Activated T-helper 17 cell treated with anti-CD3 and anti-CD28 coated beads, Interleukin-2, amount 50 U/mL, for 72 hours (primary cell): Measurements from ENCODE around the gene LAMTOR2. TPM values are rescaled to one million over a fixed set of nuclear protein-coding genes. Genes with fewer than 3 reads are reported as not detected.

Source experiments
- ATAC-seq: fragments of 150-1000 bp; cut with Tn5 transposase; replicated peaks from 2 replicates; pipeline ENCODE4 v1.10.0; 2021; ENCODE audit warnings: mild to moderate bottlenecking, moderate library complexity
- H3K27ac Mint-ChIP-seq: one replicate; pipeline ENCODE4 v1.8.0; 2022; ENCODE audit warnings: mixed read lengths
- H3K27me3 Mint-ChIP-seq: one replicate; pipeline ENCODE4 v1.8.0; 2022; ENCODE audit warnings: mixed read lengths
- H3K36me3 Mint-ChIP-seq: one replicate; pipeline ENCODE4 v1.8.0; 2022; ENCODE audit warnings: low read depth, mild to moderate bottlenecking, mixed read lengths
- H3K4me1 Mint-ChIP-seq: one replicate; pipeline ENCODE4 v1.8.0; 2022; ENCODE audit warnings: mixed read lengths
- H3K4me3 Mint-ChIP-seq: one replicate; pipeline ENCODE4 v1.8.0; 2022; ENCODE audit warnings: mild to moderate bottlenecking, mixed read lengths
- H3K9me3 Mint-ChIP-seq: one replicate; pipeline ENCODE4 v1.8.0; 2022; ENCODE audit warnings: mixed read lengths
- total RNA-seq, 2 donors: library from RNA; stranded (reverse); gene quantifications; one replicate each; pipeline ENCODE4 v1.2.3, GENCODE V29; 2022

Gene LAMTOR2
- total RNA-seq: 10 to 100 TPM; 39.9 to 55.6 TPM

GRCh38 chr1:156054500-156055280, at the start of gene LAMTOR2:
TSS of gene LAMTOR2 (plus strand) at chr1:156054782. CDS start at chr1:156054890, 108 bp downstream.
- Mint-ChIP-seq H3K9me3 (no peaks in the 10 kb centered on the region), H3K27ac (peak within 1 kb of the TSS; percentile 90), H3K36me3 (peaks cover 44% of the 10 kb centered on the region), H3K4me3 (peak within 1 kb of the TSS; percentile 93), H3K4me1 (peaks cover 14% of the 10 kb centered on the region), H3K27me3 (no peaks in the 10 kb centered on the region)
- ATAC-seq: peak; percentile 83

- H3K36me3 Mint-ChIP-seq: peaks cover 23% of the 10 kb centered on the region
- H3K9me3 Mint-ChIP-seq: no peaks in the 10 kb centered on the region
- peaks cover 14% of the 10 kb centered on the region for H3K4me1 Mint-ChIP-seq
- no peaks in the 10 kb centered on the region for H3K27me3 Mint-ChIP-seq
- peak overlapping the region; percentile 81 for H3K27ac Mint-ChIP-seq
- ATAC-seq: peak; percentile 90
- peak overlapping the region; percentile 56 for H3K4me3 Mint-ChIP-seq
Measured at GRCh38 chr1:156004843-156005584, 49.6 kb upstream of the LAMTOR2 start.

GRCh38 chr1:156006666-156007376, 47.8 kb upstream of the LAMTOR2 start:
- H3K9me3 Mint-ChIP-seq: no peaks in the 10 kb centered on the region
- no peak for ATAC-seq
- peaks cover 14% of the 10 kb centered on the region for H3K4me1 Mint-ChIP-seq
- no peaks in the 10 kb centered on the region for H3K27me3 Mint-ChIP-seq
- no peak overlapping the region for H3K4me3 Mint-ChIP-seq
- H3K36me3 Mint-ChIP-seq: peaks cover 42% of the 10 kb centered on the region
- no peak overlapping the region for H3K27ac Mint-ChIP-seq

GRCh38 chr1:156009404-156009803, 45.2 kb upstream of the LAMTOR2 start:
- H3K4me3 Mint-ChIP-seq: no peak overlapping the region
- no peaks in the 10 kb centered on the region for H3K27me3 Mint-ChIP-seq
- no peak overlapping the region for H3K27ac Mint-ChIP-seq
- H3K4me1 Mint-ChIP-seq: peaks cover 21% of the 10 kb centered on the region
- no peaks in the 10 kb centered on the region for H3K9me3 Mint-ChIP-seq
- ATAC-seq: no peak
- H3K36me3 Mint-ChIP-seq: peaks cover 67% of the 10 kb centered on the region

- Mint-ChIP-seq H3K4me3 (no peak overlapping the region), H3K27ac (peak overlapping the region; percentile 31), H3K9me3 (no peaks in the 10 kb centered on the region), H3K36me3 (peaks cover 94% of the 10 kb centered on the region), H3K4me1 (peaks cover 7% of the 10 kb centered on the region), H3K27me3 (no peaks in the 10 kb centered on the region)
- no peak for ATAC-seq
Measured at GRCh38 chr1:156012051-156012817, 42.3 kb upstream of the LAMTOR2 start.

- Mint-ChIP-seq H3K36me3 (peaks cover 98% of the 10 kb centered on the region), H3K27ac (no peak overlapping the region), H3K4me1 (peaks cover 20% of the 10 kb centered on the region), H3K4me3 (no peak overlapping the region), H3K9me3 (no peaks in the 10 kb centered on the region), H3K27me3 (no peaks in the 10 kb centered on the region)
- no peak for ATAC-seq
Measured at GRCh38 chr1:156014829-156015228, 39.8 kb upstream of the LAMTOR2 start.

- no peak for ATAC-seq
- Mint-ChIP-seq H3K4me3 (peak overlapping the region; percentile 98), H3K9me3 (no peaks in the 10 kb centered on the region), H3K4me1 (peaks cover 28% of the 10 kb centered on the region), H3K36me3 (peaks cover 59% of the 10 kb centered on the region), H3K27me3 (no peaks in the 10 kb centered on the region), H3K27ac (peak overlapping the region; percentile 95)
Measured at GRCh38 chr1:156019946-156020292, 34.7 kb upstream of the LAMTOR2 start.

- ATAC-seq: peak; percentile 100
- Mint-ChIP-seq H3K4me3 (peak within 1 kb of the TSS; percentile 98), H3K36me3 (peaks cover 55% of the 10 kb centered on the region), H3K4me1 (peaks cover 28% of the 10 kb centered on the region), H3K27ac (peak within 1 kb of the TSS; percentile 95), H3K27me3 (no peaks in the 10 kb centered on the region), H3K9me3 (no peaks in the 10 kb centered on the region)
Measured at GRCh38 chr1:156020293-156021092, 34.1 kb upstream of the LAMTOR2 start, which contains the start of gene SSR2. TSS of gene SSR2 (minus strand) at chr1:156020951. CDS start at chr1:156020167, 784 bp downstream.

GRCh38 chr1:156021093-156021428, 33.5 kb upstream of the LAMTOR2 start:
- Mint-ChIP-seq H3K4me1 (peaks cover 28% of the 10 kb centered on the region), H3K36me3 (peaks cover 49% of the 10 kb centered on the region), H3K27me3 (no peaks in the 10 kb centered on the region), H3K9me3 (no peaks in the 10 kb centered on the region), H3K4me3 (peak overlapping the region; percentile 98), H3K27ac (peak overlapping the region; percentile 95)
- no peak for ATAC-seq

GRCh38 chr1:156021954-156022353, 32.6 kb upstream of the LAMTOR2 start:
- Mint-ChIP-seq H3K9me3 (no peaks in the 10 kb centered on the region), H3K27me3 (no peaks in the 10 kb centered on the region), H3K27ac (peak overlapping the region; percentile 66), H3K36me3 (peaks cover 41% of the 10 kb centered on the region), H3K4me3 (peak overlapping the region; percentile 98), H3K4me1 (peaks cover 28% of the 10 kb centered on the region)
- no peak for ATAC-seq

- Mint-ChIP-seq H3K9me3 (no peaks in the 10 kb centered on the region), H3K27ac (no peak overlapping the region), H3K27me3 (no peaks in the 10 kb centered on the region), H3K36me3 (peaks cover 12% of the 10 kb centered on the region), H3K4me3 (no peak overlapping the region), H3K4me1 (peaks cover 15% of the 10 kb centered on the region)
- no peak for ATAC-seq
Measured at GRCh38 chr1:156024801-156025200, 29.8 kb upstream of the LAMTOR2 start.

GRCh38 chr1:156025876-156026275, 28.7 kb upstream of the LAMTOR2 start:
- Mint-ChIP-seq H3K9me3 (no peaks in the 10 kb centered on the region), H3K4me1 (peaks cover 9% of the 10 kb centered on the region), H3K27ac (no peak overlapping the region), H3K4me3 (no peak overlapping the region), H3K36me3 (peaks cover 1% of the 10 kb centered on the region), H3K27me3 (no peaks in the 10 kb centered on the region)
- ATAC-seq: peak; percentile 87

- ATAC-seq: peak; percentile 73
Measured at GRCh38 chr1:156026588-156026987, 28.0 kb upstream of the LAMTOR2 start.

More at GRCh38 chr1:156026588-156026987, 28.0 kb upstream of the LAMTOR2 start:
- Mint-ChIP-seq H3K9me3 (no peaks in the 10 kb centered on the region), H3K4me1 (peaks cover 9% of the 10 kb centered on the region), H3K36me3 (no peaks in the 10 kb centered on the region), H3K27ac (no peak overlapping the region), H3K4me3 (no peak overlapping the region), H3K27me3 (no peaks in the 10 kb centered on the region)
